MG63 (cell line): ENCODE measurements around the gene CORO1C. TPM values are rescaled to one million over a fixed set of nuclear protein-coding genes. Genes with fewer than 3 reads are reported as not detected.

Source experiments
- DNase-seq: peaks from one replicate; pipeline ENCODE4 v3.0.0-alpha.2; 2020
- H3K27me3 ChIP-seq: fragments of 250-450 bp; sonication (Bioruptor Pico); 2 replicates; pipeline ENCODE4 v1.5.1; 2020; ENCODE audit warnings: mild to moderate bottlenecking, moderate library complexity
- H3K36me3 ChIP-seq: fragments of 250-450 bp; sonication (Bioruptor Pico); 2 replicates; pipeline ENCODE4 v1.5.1; 2020; ENCODE audit warnings: mild to moderate bottlenecking, moderate library complexity
- H3K4me3 ChIP-seq: fragments of 250-450 bp; sonication (Bioruptor Pico); 2 replicates; pipeline ENCODE4 v1.5.1; 2020; ENCODE audit warnings: mild to moderate bottlenecking, moderate library complexity
- H3K9me3 ChIP-seq: fragments of 250-450 bp; sonication (Bioruptor Pico); 2 replicates; pipeline ENCODE4 v1.5.1; 2020; ENCODE audit warnings: mild to moderate bottlenecking, moderate library complexity
- total RNA-seq: library from RNA; depleted of rRNA; stranded (reverse); fragments of >200 nt; shearing (Covaris generic); gene quantifications from 2 replicates; pipeline ENCODE4 v1.2.3, GENCODE V29; 2014; ENCODE audit warnings: low replicate concordance

CORO1C gene
- total RNA-seq, 1 experiment from 2014 or later = 229 TPM

DNA sequence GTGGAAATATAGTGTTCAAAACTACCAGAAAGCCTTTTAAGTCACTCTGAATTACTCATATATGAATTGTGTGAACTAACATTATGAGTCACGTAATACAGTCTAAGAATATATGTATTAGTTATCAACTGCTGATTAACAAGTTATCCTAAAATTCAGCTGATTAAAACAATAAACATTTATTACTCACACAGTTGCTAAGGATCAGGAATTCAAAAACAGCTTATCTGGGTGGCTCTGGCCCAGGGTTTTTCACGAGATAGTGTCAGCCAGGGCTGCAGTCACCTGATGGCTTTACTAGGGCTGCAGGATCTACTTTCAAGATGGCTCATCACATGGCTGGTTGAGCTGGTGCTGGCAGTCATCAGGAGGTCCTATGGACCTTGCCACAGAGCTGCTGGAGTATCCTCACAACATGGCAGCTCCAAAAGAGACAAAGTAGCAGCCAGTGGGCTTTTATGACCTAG is 36.5 kb downstream of the CORO1C start:
- Histone ChIP-seq H3K9me3 (no peaks in the 10 kb centered on the region), H3K27me3 (no peaks in the 10 kb centered on the region), H3K4me3 (no peak overlapping the region), H3K36me3 (peaks cover 71% of the 10 kb centered on the region)
- DNase-seq = peak; percentile 49

DNA sequence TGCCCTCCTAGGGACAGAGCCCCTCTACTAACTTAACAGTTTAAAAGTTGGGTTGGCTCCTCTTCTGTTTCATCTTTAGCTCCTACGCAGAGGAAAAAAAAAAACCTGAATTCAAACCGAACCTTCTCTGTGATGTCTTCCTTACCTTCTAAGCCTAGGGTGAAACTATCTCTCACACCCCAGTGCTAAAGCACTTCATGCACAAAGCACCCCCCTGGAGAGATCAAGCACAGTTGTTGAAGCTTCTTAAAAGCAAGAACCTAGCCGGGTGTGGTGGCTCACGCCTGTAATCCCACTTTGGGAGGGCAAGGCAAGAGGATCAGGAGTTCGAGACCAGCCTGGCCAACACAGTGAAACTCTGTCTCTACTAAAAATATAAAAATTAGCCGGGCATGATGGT is 37.6 kb downstream of the CORO1C start:
- no peak for DNase-seq
- no peaks in the 10 kb centered on the region for H3K27me3 ChIP-seq
- no peaks in the 10 kb centered on the region for H3K9me3 ChIP-seq
- H3K4me3 ChIP-seq = no peak overlapping the region
- peaks cover 69% of the 10 kb centered on the region for H3K36me3 ChIP-seq

DNA sequence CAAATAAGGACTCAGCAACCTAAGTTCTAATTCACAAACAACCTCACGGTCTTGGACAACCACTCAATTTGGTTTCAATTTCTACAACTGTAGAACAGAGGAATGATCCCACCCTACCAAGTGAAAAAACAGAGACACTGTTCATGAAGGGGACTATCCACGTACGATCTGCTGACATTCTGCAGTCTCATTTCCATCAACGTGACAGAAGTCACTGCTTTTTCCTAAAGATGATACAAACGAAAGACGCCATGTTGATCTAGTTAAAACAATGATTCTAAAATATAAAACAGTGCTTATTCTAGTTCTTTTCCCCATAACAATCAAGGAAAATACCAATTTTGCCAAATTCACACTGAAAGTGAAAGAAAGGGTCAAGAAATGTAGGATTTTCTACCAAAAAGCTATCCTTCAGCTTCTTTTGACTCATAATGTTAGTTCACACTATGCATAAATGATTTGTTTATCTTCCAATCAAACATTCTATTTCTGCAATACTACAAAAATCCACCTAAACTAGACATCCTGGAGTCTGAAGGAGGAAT is 38.1 kb downstream of the CORO1C start:
- Histone ChIP-seq H3K36me3 (peaks cover 69% of the 10 kb centered on the region), H3K9me3 (no peaks in the 10 kb centered on the region), H3K27me3 (no peaks in the 10 kb centered on the region), H3K4me3 (no peak overlapping the region)
- no peak for DNase-seq

DNA sequence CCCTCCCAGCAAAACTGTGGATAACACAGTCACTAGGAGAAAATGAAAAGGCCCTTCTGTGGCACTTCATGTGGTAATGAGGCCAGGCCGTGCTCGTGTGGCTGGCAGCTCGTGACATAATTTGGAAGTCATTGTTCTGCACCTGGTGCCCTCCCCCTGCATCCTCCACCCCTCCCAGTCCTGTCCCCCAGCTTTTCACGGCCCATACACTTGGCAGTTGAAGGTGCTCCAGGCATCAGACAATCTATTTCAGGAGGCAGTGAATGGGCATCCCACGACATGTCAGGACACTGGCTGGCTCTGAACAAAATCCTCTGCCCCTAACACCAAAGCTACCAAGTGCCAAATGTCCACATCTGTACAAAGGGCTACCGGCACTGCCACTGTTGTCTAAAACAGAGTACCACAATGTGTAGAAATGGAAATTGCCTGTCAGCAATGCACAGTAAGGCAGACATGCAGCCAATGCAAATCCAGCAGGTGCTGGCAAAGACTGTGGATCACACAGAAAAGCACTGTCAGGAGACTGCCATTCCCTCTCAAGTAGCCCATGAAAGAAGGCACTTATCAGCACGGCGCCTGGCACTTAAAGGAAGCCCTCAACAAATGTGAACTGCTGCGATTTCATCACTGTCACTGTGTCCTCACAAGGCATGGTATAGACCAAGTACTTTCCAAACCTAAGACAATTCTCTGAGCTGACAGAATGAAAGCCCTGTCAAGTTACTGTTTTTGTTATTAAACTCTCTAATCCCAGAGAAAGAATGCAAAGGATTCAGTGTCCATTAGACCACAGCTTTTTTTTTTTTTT is 39.1 kb downstream of the CORO1C start:
- H3K36me3 ChIP-seq = peaks cover 63% of the 10 kb centered on the region
- H3K9me3 ChIP-seq = no peaks in the 10 kb centered on the region
- no peaks in the 10 kb centered on the region for H3K27me3 ChIP-seq
- H3K4me3 ChIP-seq = no peak overlapping the region
- DNase-seq = peak; percentile 20

DNA sequence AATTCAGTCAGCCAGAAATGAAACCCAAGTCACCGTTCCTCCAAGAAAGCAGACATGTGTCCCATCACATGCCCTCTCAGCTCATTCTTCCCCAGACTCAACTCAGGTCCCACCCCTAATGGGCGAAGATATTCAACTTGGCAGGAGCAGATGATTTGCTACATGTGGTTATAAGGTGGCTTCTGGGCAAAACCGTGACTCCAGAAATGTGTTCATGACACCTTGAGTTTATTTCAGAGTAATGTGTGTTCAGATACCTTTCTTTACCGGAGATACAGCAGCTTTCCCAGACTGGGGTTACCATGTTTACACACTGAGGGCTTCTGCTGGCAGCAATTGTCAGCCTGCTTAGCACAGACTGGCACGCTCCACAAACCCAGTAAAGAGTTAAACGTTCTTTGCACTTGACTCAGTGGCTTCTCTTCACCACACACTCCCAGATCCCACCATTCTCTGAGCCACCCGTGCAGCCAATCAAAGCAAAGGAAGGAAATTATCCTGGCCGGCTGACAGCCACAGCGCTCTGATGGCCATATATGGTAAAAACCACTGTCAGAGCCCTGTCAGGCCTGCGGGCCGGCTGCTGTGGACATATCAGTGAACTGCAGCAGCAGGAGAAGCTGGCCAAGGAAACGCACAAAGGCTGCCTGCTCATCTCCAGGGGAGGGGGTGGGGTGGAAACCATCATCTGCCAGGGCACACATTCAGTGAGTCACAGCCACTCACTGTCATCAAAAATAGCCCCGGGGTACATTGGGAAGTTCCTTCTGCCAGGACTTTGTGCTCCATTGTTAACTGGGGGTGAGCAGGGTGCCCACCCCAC is 39.9 kb downstream of the CORO1C start:
- H3K27me3 ChIP-seq = no peaks in the 10 kb centered on the region
- DNase-seq = peak; percentile 99
- H3K36me3 ChIP-seq = peaks cover 62% of the 10 kb centered on the region
- H3K4me3 ChIP-seq = peak overlapping the region; percentile 24
- H3K9me3 ChIP-seq = no peaks in the 10 kb centered on the region

DNA sequence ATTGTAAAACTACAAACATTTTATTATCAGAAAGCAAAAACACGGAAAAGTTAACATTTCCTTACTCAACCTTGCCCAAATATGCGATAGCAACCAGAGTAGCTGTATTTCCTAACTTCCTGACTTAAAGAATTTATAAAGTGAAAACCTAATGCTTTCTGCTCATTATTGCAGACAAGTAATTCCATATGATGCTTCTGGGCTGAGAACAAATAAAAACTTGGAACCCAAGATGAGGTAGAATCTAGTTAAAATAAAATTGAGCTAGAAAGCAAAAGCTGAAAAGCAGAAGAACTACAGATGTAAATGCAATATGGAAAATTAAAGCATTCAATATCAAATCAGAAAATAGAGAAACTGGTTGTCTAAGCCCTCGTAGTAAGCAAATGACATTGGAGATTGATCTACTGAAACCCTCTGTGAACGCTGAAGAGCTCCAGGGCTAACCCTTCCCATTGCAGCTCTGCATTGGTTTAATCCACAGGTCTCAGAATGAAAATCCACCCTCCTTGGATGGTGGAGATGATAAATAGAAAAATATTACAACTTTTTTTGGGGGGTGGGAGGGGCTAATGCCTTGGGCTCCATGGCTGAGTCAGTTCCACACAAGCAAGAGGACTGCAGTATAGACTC is 40.7 kb downstream of the CORO1C start:
- Histone ChIP-seq H3K27me3 (no peaks in the 10 kb centered on the region), H3K9me3 (no peaks in the 10 kb centered on the region), H3K4me3 (peak overlapping the region; percentile 24), H3K36me3 (peaks cover 68% of the 10 kb centered on the region)
- no peak for DNase-seq

DNA sequence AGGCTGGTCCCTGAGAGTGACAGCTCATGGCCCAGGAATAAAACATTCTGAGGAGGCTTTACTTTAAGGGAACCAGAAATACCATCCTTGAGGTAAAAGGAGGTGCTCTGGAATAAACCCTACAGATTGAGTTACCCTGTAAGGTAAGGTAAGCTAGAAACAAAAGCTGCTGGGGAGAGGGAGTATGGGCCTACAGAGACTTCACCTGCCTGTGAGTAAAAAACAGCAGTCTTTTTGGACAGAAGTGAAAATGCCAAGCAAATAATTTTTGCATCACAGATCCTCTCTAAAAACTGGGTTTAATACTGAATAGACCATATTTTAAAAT is 41.2 kb downstream of the CORO1C start:
- H3K27me3 ChIP-seq = no peaks in the 10 kb centered on the region
- no peak for DNase-seq
- no peaks in the 10 kb centered on the region for H3K9me3 ChIP-seq
- no peak overlapping the region; the same call in 1 of the 2 replicates for H3K4me3 ChIP-seq
- H3K36me3 ChIP-seq = peaks cover 67% of the 10 kb centered on the region

DNA sequence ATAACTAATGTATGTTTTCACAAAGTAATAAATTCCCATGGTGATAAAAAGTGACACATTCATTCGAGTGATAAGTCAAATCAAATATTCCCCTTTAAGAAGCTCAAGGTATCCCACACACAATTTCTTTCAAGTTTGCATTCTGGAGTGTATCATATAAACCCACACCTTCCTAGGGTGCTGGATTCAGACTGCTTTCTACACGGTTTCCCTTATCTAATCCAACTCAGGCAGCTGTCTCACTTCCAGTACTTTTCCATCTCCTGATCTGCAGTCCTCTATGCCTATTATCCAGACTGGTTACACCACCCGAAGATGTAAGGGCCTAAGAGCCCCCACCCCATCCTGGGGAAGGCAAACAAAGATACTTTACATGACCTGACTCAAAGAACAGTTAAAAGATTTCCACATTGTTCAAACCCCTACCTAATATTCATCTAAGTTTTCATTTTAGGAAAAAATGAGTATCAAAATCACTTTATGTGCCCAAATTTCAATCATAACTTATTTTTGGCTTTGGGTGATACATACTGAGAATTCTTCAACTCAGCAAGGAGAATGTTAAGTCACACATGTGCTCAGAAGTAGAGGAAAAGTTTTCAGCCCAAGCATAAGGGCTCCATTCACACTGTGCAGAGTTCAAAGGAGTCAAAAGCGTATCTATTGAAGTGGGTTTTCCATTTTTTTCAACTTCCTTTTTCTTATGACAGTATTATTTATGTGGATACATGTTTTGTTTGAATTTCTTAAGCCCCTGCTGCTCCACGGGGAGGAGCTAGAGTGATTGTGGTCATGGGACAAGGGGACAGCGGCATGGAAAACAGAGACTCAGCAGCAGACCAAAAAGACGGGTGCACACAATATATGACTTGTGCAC is 41.8 kb downstream of the CORO1C start:
- H3K36me3 ChIP-seq = peaks cover 61% of the 10 kb centered on the region
- DNase-seq = no peak
- no peaks in the 10 kb centered on the region for H3K27me3 ChIP-seq
- no peaks in the 10 kb centered on the region for H3K9me3 ChIP-seq
- H3K4me3 ChIP-seq = no peak overlapping the region

DNA sequence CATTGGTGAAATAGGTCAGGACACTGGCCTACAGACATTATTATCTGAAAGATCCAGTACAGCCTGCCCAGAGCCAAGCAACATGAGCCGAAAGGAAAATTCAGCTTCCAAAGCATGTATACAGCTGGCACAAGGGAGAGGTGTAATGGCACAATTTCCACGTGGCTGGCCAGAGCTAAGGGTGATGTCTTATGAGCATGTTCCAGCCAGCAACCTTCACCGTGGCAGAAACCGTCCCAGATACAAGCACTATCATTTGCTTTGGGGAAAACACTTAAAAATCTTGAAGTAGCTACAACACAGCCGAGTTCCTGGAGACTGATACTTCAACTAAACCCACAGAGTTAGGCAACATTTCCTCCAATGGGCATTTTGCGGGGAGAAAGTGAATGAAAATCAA is 44.5 kb downstream of the CORO1C start:
- H3K9me3 ChIP-seq = no peaks in the 10 kb centered on the region
- no peaks in the 10 kb centered on the region for H3K27me3 ChIP-seq
- peaks cover 56% of the 10 kb centered on the region for H3K36me3 ChIP-seq
- DNase-seq = no peak
- no peak overlapping the region for H3K4me3 ChIP-seq

DNA sequence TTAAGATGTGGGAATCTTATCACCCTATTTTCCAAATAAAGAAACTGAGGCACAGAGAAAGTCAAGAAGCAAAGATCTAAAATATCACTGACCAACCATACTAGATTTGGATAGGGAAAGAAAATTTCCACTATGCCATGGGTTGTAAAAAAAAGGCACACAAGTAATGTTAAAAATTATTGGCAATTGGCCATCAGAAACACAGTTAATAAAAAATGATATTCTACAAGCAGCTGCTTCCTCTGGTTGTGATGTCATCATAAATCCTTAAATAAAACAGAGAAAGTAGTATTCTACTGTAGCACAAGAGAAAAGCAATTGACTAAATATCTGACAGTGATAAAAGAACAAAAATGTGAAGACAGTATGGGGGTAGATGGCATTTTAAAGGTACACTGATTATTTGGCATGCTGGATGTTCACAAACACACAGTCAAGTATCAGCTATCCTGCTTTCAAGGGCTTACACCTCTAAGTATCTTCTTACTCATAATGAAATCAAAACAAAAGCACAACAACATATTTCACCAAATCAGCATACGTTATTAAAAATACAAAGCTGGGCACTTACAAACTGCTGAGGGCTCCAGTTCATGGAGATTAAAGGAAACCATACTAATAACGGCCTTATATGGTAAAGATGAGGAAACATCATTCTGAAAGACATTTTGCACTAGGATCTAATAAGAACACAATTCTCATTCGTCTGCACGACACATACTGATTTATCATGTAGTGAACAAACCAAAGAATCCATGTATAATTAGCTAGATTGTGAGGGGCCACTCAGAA is 45.7 kb downstream of the CORO1C start:
- no peak for DNase-seq

DNA sequence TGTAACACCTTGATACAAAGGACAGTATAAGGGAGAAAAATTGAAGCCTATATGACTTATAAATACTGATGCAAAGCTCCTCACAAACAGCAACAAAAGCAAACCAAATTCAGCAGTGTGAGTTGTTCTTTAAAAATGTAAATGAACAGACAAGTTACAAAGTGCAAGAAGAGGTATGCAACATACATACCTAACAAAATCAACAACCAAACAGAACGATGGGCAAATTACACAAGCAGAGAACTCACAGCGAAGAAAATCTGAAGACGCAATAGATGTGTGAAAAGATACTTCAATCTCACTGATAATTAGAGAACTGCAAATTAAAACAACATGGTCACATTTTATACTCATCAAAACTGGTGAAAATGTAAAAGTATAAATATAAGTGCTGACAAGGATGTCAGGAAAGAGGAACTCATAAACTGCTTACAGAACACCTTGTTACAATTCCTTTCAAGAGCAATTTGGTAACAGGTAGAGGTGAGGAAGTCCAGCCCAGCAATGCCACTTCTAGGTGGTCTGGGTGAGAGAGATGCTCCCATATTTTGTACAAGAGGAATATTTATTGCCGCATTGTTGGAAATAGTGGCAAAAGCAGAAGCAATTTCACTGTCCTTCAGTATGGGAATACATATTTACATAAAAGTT is 47.3 kb downstream of the CORO1C start:
- no peaks in the 10 kb centered on the region for H3K9me3 ChIP-seq
- H3K27me3 ChIP-seq = no peaks in the 10 kb centered on the region
- H3K4me3 ChIP-seq = no peak overlapping the region
- DNase-seq = no peak
- peaks cover 66% of the 10 kb centered on the region for H3K36me3 ChIP-seq

More for the DNA sequence above, 45.7 kb downstream of the CORO1C start:
- Histone ChIP-seq H3K27me3 (no peaks in the 10 kb centered on the region), H3K9me3 (no peaks in the 10 kb centered on the region), H3K36me3 (peaks cover 65% of the 10 kb centered on the region), H3K4me3 (no peak overlapping the region)

DNA sequence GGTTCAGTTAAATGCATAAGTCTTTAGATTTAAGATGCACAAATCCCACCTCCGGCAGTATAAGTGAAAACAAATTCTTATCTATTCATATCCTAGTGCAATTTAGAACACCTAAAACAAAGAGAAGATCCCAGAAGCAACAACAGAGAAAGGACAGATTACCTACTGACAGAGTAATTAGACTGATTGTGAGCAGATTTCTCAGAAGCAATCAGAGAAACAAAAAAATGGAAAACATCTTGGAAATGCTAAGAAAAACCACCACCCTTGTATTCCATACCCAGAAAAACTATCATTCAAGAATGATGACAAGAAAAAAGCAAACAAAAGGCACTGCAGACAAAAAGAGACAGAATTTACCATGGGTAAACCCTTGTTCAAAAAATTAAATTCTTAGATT is 50.0 kb downstream of the CORO1C start:
- Histone ChIP-seq H3K36me3 (peaks cover 71% of the 10 kb centered on the region), H3K4me3 (no peak overlapping the region)

DNA sequence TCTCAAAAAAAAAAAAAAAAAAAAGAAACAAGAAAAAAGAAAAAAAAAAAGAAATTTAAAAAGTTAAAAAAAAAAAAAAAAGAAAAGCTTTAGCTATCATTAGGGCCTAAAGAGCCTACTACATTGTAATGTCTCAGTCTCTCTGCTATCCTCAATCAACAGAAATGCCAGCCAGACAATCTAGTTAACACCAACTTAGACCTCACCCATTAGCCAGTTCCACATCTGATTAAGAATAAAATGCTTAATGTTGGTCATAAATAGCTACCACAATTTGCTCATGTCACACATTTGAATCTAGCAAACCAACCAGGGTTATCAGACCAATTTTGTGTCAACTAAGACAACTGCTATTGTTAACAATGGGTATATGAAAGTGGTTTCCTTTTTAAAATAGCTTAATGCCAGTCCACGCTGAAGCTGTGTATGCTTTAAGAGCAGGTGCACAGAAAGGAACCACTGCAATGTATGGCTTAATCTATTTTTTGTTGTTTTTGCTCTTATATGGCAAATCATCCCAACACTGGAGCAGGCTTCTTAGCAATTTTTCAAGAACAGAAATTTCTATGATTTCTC is 52.1 kb downstream of the CORO1C start:
- no peak for DNase-seq

More for the DNA sequence above, 50.0 kb downstream of the CORO1C start:
- Histone ChIP-seq H3K27me3 (no peaks in the 10 kb centered on the region), H3K9me3 (no peaks in the 10 kb centered on the region)
- no peak for DNase-seq

DNA sequence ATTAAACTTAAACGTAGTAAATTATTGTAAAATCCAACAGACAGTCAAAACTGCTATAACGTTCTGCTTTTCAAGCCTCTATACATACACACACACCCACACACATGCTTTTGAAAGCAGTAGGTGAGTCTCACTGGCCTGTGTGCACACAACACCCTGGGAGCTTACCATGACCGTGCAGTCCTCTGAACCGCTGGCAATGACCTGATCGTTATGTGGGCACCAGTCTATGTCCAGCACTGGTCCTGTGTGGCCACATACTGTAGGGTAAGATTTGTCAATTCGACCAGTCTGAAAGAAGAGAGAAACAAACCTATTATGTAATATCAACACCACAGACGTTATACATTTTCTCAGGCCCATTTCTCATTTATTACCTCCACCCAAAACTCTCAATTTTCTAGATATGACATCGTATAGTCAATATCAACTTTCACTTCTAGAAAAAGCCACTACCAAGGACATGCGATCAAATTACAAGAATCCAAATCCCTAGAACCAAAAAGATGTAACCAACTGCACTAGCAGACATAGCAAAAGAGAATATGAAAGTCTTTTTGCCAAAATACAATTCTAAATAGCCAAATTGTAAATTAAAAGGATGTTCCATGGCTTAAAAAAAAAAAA is 53.1 kb downstream of the CORO1C start:
- Histone ChIP-seq H3K36me3 (peaks cover 85% of the 10 kb centered on the region), H3K27me3 (no peaks in the 10 kb centered on the region), H3K9me3 (no peaks in the 10 kb centered on the region), H3K4me3 (no peak overlapping the region)
- DNase-seq = no peak

More for the DNA sequence above, 52.1 kb downstream of the CORO1C start:
- Histone ChIP-seq H3K9me3 (no peaks in the 10 kb centered on the region), H3K4me3 (no peak overlapping the region), H3K27me3 (no peaks in the 10 kb centered on the region), H3K36me3 (peaks cover 83% of the 10 kb centered on the region)
